ENCODE data around the gene GLRX. TPM values are rescaled to one million over a fixed set of nuclear protein-coding genes. Genes with fewer than 3 reads are reported as not detected.

GLRX gene
- polyA plus RNA-seq, 1 experiment: 295 TPM

- ChIA-PET POLR2A (interaction anchor here (1.2 kb wide), 1 partner anchor 12 kb away, joined by 6 read pairs; the partner anchor contains the start of gene GLRX), CTCF (interaction anchor here (2.5 to 4.4 kb wide), 2 partner anchors 29 to 36 kb away, joined by 8 to 22 read pairs; no protein-coding TSS in a partner anchor)
- no peak for TF ChIP-seq CTCF (IDR thresholded peaks at IDR 0.05; ENCODE audit: insufficient read depth, low read depth, low read length)
- DNase-seq (ENCODE audit: low read depth): no peak
- H3K4me3 ChIP-seq (ENCODE audit: low read depth, low read length): no peak overlapping the region
- H3K27me3 ChIP-seq (ENCODE audit: control insufficient read depth, insufficient read depth, low read length): no peaks in the 10 kb centered on the region
- peaks cover 2% of the 10 kb centered on the region for H3K36me3 ChIP-seq (ENCODE audit: control insufficient read depth, insufficient read depth, low read length)
Measured at GRCh38 chr5:95810305-95811125, 12.0 kb downstream of the GLRX start.

DNA sequence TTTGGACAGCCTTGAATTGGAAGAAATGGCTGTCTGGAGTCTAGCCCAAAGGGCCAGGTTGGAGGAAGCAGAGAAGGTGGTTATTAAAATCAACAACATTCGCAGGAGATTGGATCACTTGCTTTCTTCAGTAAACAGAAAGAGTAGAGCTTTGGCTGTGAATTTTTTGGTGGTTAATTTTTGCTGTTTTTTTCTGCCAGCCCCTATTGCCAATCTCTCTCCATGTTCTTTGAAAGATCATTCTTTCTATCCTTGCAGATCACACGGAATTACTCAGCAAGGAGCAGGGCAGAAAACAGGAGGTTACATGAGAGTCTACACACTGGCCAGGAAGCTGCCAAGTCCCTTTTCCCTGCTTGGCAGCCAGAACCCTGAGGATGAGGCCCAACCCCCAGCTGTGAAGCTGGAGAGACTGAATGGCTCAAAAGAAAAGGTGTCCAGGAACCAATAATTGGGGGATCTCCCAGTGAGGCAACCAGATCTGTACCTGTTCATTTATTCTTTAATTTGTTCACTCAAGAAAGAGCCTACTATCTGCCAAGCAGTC is 13.0 kb downstream of the GLRX start:
- TF ChIP-seq CTCF (IDR thresholded peaks at IDR 0.05; ENCODE audit: insufficient read depth, low read depth, low read length): no peak
- Histone ChIP-seq H3K36me3 (ENCODE audit: control insufficient read depth, insufficient read depth, low read length) (no peaks in the 10 kb centered on the region; the same call in none of the 2 replicates), H3K4me3 (ENCODE audit: low read depth, low read length) (no peak overlapping the region), H3K27me3 (ENCODE audit: control insufficient read depth, insufficient read depth, low read length) (no peaks in the 10 kb centered on the region)
- CTCF ChIA-PET: interaction anchor here (1.2 to 4.4 kb wide), 2 partner anchors 14 to 28 kb away, joined by 3 to 22 read pairs; partner anchors contain the start of gene GLRX
- POLR2A ChIA-PET: no interaction called here
- no peak for DNase-seq (ENCODE audit: low read depth)

GRCh38 chr5:95808686-95809413 is 13.7 kb downstream of the GLRX start:
- Histone ChIP-seq H3K4me3 (ENCODE audit: low read depth, low read length) (no peak overlapping the region), H3K36me3 (ENCODE audit: control insufficient read depth, insufficient read depth, low read length) (no peaks in the 10 kb centered on the region; the same call in none of the 2 replicates), H3K27me3 (ENCODE audit: control insufficient read depth, insufficient read depth, low read length) (no peaks in the 10 kb centered on the region)
- ChIA-PET CTCF (interaction anchor here (0.6 to 4.4 kb wide), 3 partner anchors 13 to 27 kb away, joined by 3 to 22 read pairs (median 3); partner anchors contain the start of gene GLRX), POLR2A (interaction anchor here (0.6 to 1.1 kb wide), 3 partner anchors 14 to 160 kb away, joined by 3 to 12 read pairs (median 4); partner anchors contain the start of gene GLRX)
- DNase-seq (ENCODE audit: low read depth): no peak
- no peak for TF ChIP-seq CTCF (IDR thresholded peaks at IDR 0.05; ENCODE audit: insufficient read depth, low read depth, low read length)

- no peak for DNase-seq (ENCODE audit: low read depth)
- POLR2A ChIA-PET: interaction anchor here (0.6 to 1.1 kb wide), 3 partner anchors 14 to 159 kb away, joined by 3 to 12 read pairs (median 4); partner anchors contain the start of gene GLRX
- CTCF ChIA-PET: interaction anchor here (0.6 to 4.4 kb wide), 3 partner anchors 13 to 285 kb away, joined by 3 to 22 read pairs (median 3); no protein-coding TSS in a partner anchor
- TF ChIP-seq CTCF (IDR thresholded peaks at IDR 0.05; ENCODE audit: insufficient read depth, low read depth, low read length): no peak
- Histone ChIP-seq H3K4me3 (ENCODE audit: low read depth, low read length) (no peak overlapping the region), H3K27me3 (ENCODE audit: control insufficient read depth, insufficient read depth, low read length) (no peaks in the 10 kb centered on the region), H3K36me3 (ENCODE audit: control insufficient read depth, insufficient read depth, low read length) (no peaks in the 10 kb centered on the region)
Measured at GRCh38 chr5:95808013-95808685, 14.4 kb downstream of the GLRX start.
